Smooth muscle cell of the brain vasculature (primary cell): ENCODE measurements around the gene IKBKE.

ENCODE experiments used
- DNase-seq: peaks from one replicate; pipeline ENCODE4 v3.0.0-alpha.2; 2012; ENCODE audit warnings: low read depth, low spot score

The IKBKE gene

GRCh38 chr1:206469933-206470691 lies at the start of gene IKBKE:
TSS of gene IKBKE (plus strand) at chr1:206470476. CDS start at chr1:206473228, 2,752 bp downstream.
- no peak for DNase-seq

- DNase-seq = no peak
Measured at GRCh38 chr1:206421616-206422340, 48.5 kb upstream of the IKBKE start.

GRCh38 chr1:206422525-206422924 lies 47.8 kb upstream of the IKBKE start:
- DNase-seq = no peak

GRCh38 chr1:206427291-206427690 lies 43.0 kb upstream of the IKBKE start:
- no peak for DNase-seq

- no peak for DNase-seq
Measured at GRCh38 chr1:206429421-206429820, 40.9 kb upstream of the IKBKE start.

GRCh38 chr1:206430031-206430983 lies 40.0 kb upstream of the IKBKE start:
- no peak for DNase-seq

GRCh38 chr1:206435445-206435844 lies 34.8 kb upstream of the IKBKE start:
- no peak for DNase-seq

GRCh38 chr1:206438554-206438953 lies 31.7 kb upstream of the IKBKE start:
- no peak for DNase-seq

- no peak for DNase-seq
Measured at GRCh38 chr1:206439205-206439604, 31.1 kb upstream of the IKBKE start.

GRCh38 chr1:206441336-206441967 lies 28.8 kb upstream of the IKBKE start:
- no peak for DNase-seq

- DNase-seq = no peak
Measured at GRCh38 chr1:206442101-206442500, 28.2 kb upstream of the IKBKE start.

GRCh38 chr1:206445116-206445515 lies 25.2 kb upstream of the IKBKE start:
- DNase-seq = no peak

GRCh38 chr1:206445911-206446356 lies 24.3 kb upstream of the IKBKE start:
- DNase-seq = no peak

- no peak for DNase-seq
Measured at GRCh38 chr1:206446688-206447421, 23.4 kb upstream of the IKBKE start.

GRCh38 chr1:206447422-206447765 lies 22.9 kb upstream of the IKBKE start:
- DNase-seq = no peak

GRCh38 chr1:206447792-206448191 lies 22.5 kb upstream of the IKBKE start:
- DNase-seq = no peak

GRCh38 chr1:206448471-206448870 lies 21.8 kb upstream of the IKBKE start:
- no peak for DNase-seq

GRCh38 chr1:206449565-206449964 lies 20.7 kb upstream of the IKBKE start:
- DNase-seq = no peak

- no peak for DNase-seq
Measured at GRCh38 chr1:206450281-206450680, 20.0 kb upstream of the IKBKE start.

- no peak for DNase-seq
Measured at GRCh38 chr1:206451134-206451686, 19.1 kb upstream of the IKBKE start.
